ENCODE data around the gene LIAS.
A peak's percentile ranks its signal among the peaks of the same experiment; 100 is the strongest.

Gene LIAS

DNA sequence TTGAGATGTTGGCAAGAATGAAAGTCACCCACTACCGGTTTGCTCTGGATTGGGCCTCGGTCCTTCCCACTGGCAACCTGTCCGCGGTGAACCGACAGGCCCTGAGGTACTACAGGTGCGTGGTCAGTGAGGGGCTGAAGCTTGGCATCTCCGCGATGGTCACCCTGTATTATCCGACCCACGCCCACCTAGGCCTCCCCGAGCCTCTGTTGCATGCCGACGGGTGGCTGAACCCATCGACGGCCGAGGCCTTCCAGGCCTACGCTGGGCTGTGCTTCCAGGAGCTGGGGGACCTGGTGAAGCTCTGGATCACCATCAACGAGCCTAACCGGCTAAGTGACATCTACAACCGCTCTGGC is 12.4 kb upstream of the LIAS start:
- DNase-seq (ENCODE audit: low read depth), result no peak
- TF ChIP-seq, protein P1, sequence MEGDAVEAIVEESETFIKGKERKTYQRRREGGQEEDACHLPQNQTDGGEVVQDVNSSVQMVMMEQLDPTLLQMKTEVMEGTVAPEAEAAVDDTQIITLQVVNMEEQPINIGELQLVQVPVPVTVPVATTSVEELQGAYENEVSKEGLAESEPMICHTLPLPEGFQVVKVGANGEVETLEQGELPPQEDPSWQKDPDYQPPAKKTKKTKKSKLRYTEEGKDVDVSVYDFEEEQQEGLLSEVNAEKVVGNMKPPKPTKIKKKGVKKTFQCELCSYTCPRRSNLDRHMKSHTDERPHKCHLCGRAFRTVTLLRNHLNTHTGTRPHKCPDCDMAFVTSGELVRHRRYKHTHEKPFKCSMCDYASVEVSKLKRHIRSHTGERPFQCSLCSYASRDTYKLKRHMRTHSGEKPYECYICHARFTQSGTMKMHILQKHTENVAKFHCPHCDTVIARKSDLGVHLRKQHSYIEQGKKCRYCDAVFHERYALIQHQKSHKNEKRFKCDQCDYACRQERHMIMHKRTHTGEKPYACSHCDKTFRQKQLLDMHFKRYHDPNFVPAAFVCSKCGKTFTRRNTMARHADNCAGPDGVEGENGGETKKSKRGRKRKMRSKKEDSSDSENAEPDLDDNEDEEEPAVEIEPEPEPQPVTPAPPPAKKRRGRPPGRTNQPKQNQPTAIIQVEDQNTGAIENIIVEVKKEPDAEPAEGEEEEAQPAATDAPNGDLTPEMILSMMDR (IDR thresholded peaks at IDR 0.05; ENCODE audit: control insufficient read depth, extremely low read depth, insufficient read depth), result no peak
- H3K4me3 ChIP-seq (ENCODE audit: low read depth, low read length), result peak overlapping the region; percentile 54

DNA sequence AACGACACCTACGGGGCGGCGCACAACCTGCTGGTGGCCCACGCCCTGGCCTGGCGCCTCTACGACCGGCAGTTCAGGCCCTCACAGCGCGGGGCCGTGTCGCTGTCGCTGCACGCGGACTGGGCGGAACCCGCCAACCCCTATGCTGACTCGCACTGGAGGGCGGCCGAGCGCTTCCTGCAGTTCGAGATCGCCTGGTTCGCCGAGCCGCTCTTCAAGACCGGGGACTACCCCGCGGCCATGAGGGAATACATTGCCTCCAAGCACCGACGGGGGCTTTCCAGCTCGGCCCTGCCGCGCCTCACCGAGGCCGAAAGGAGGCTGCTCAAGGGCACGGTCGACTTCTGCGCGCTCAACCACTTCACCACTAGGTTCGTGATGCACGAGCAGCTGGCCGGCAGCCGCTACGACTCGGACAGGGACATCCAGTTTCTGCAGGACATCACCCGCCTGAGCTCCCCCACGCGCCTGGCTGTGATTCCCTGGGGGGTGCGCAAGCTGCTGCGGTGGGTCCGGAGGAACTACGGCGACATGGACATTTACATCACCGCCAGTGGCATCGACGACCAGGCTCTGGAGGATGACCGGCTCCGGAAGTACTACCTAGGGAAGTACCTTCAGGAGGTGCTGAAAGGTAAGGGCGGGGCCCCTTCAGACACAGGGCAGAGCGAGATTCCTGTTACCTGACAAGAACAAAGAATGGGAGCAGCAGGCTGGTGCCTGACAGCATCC is 11.8 kb upstream of the LIAS start:
- peak; percentile 52 for DNase-seq (ENCODE audit: low read depth)
- TF ChIP-seq, protein P1 (IDR thresholded peaks at IDR 0.05; ENCODE audit: control insufficient read depth, extremely low read depth, insufficient read depth), result peak; percentile 30
- peak overlapping the region; percentile 54 for H3K4me3 ChIP-seq (ENCODE audit: low read depth, low read length)

DNA sequence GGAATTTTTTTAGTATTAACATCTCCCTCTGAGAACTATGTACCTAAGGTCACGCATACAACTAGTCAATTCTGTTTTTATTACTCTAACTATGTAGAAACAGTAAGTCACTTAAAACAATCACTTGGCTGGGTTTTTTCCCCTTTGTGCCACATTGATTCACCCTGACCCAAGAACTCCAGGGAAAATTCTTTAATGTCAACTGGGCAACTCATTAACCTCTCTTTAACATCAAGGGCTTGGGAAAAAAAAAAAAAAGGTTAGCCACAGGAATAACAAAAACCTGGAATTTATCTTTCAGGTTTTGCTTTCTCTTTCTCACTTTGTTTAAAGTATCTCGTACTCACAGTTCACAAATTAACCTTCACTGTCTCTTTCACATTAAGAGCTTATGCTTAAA is 8.2 kb upstream of the LIAS start:
- H3K4me3 ChIP-seq (ENCODE audit: low read depth, low read length), result no peak overlapping the region
- TF ChIP-seq, protein P1 (IDR thresholded peaks at IDR 0.05; ENCODE audit: control insufficient read depth, extremely low read depth, insufficient read depth), result no peak
- DNase-seq (ENCODE audit: low read depth), result no peak

DNA sequence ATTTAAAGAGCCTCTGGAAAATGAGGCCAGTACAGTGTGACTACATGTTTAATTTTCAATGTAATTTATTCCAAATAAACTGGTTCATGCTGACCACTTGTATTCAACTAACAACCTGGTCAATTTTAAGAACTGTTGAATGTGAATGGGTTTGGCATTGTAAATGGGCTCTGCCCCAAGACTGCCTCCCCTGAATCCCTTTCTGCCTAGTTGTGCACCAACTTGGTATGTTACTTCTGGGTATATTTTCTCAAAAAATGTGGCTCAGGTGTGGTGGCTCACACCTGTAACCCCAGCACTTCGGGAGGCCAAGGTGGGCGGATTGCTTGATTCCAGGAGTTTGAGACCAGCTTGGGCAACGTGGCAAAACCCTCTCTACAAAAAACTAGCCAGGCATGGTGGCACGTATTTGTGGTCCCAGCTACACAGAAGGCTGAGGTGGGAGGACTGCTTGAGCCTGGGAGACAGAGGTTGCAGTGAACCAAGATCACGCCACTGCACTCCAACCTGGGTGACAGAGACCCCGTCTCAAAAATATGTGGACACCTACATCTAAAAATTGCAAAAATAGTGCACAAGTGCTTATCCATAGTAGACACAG is 7.3 kb upstream of the LIAS start:
- TF ChIP-seq, protein P1 (IDR thresholded peaks at IDR 0.05; ENCODE audit: control insufficient read depth, extremely low read depth, insufficient read depth), result no peak
- DNase-seq (ENCODE audit: low read depth), result no peak

DNA sequence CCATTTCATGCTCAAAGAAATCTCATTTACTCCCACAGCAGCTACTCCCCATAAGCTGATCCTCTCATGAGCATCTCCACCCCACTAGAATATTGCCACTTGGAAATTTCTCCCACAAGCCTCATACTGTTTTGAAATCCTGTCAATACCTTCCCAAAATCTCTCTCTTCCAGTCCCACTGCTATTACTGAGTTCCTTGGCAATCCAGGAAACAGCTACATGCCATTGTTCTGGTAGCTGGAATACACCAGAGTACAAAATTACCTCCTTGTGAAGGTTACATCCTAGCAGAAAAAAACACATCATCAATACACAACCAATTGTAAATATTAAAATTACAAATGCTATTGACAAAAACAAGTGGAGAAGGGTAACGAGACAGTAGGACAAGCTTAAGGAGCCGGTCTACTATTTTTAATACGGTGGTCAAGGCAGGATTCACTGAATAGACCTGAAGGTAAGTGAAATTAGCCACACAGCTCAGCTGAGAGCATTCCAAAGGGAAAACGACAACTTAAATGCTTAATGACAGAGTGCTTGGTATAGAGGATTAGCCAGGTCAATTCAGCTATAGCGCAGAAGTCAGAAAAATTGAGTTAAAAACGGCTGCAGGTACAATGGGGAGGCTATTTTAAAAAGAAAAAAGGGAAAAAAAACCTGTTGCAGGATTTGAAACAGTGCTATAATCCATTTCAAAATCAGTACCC is 6.5 kb upstream of the LIAS start:
- DNase-seq (ENCODE audit: low read depth), result no peak
- TF ChIP-seq, protein P1 (IDR thresholded peaks at IDR 0.05; ENCODE audit: control insufficient read depth, extremely low read depth, insufficient read depth), result no peak
- no peak overlapping the region for H3K4me3 ChIP-seq (ENCODE audit: low read depth, low read length)

More for the DNA sequence above, 7.3 kb upstream of the LIAS start:
- no peak overlapping the region for H3K4me3 ChIP-seq (ENCODE audit: low read depth, low read length)

DNA sequence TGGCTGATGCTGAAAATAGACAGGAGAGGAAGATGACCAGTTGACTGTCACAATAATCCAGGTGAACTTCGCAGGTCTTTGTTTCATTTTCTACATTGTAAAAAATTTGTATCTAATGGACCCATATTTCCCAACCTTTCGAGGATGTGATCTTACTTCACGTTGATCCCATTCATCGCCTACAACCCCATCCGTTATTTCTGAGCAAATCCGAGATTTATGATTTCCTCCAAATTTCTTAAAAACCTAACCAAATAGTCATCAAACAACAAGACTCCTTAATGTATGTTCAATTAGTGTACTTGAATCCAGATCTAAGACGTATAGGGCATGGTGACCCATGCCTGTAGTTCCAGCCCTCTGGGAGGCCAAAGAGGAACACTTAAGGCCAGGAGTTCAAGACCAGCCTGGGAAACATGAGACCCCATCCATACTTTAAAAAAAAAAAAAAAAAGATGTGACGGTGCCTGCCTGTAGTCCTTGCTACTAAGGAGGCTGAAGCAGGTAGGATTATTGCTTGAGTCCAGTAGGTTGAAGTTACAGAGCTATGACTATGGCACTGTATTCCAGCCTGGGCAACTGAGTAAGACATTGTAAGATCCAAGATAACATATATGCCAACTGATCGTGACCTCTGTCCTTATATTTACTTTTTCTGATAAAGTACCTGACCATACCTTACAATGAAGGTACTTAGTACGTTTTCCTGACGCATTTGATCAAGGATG is 5.8 kb upstream of the LIAS start:
- no peak overlapping the region for H3K4me3 ChIP-seq (ENCODE audit: low read depth, low read length)
- DNase-seq (ENCODE audit: low read depth), result no peak
- TF ChIP-seq, protein P1 (IDR thresholded peaks at IDR 0.05; ENCODE audit: control insufficient read depth, extremely low read depth, insufficient read depth), result no peak

All from LNCaP clone FGC (cell line).